RWPE2 (cell line): ENCODE results near the gene FIG4.
A peak's percentile ranks its signal among the peaks of the same experiment; 100 is the strongest.

Experiments
- ATAC-seq: fragments of 200-7000 bp; cut with Tn5 transposase; 3 replicates; pipeline ENCODE4 v1.9.1; 2021; ENCODE audit warnings: low read depth
- DNase-seq: peaks from one replicate; pipeline ENCODE4 v3.0.0-alpha.2; 2020; ENCODE audit warnings: low spot score
- H3K27ac ChIP-seq: fragments of 450-650 bp; 2 replicates; pipeline ENCODE4 v1.5.1; 2017; ENCODE audit warnings: mild to moderate bottlenecking; ENCODE audit not compliant: poor library complexity, severe bottlenecking
- H3K27me3 ChIP-seq: fragments of 250-450 bp; sonication (Bioruptor Pico); 2 replicates; pipeline ENCODE4 v1.5.1; 2021; ENCODE audit warnings: mild to moderate bottlenecking, moderate library complexity; ENCODE audit not compliant: insufficient read depth, poor library complexity, severe bottlenecking
- H3K36me3 ChIP-seq: fragments of 250-450 bp; sonication (Bioruptor Pico); 2 replicates; pipeline ENCODE4 v1.5.1; 2020; ENCODE audit warnings: low read depth, mild to moderate bottlenecking, moderate library complexity
- H3K4me1 ChIP-seq: fragments of 250-450 bp; sonication (Bioruptor Pico); 2 replicates; pipeline ENCODE4 v1.5.1; 2021; ENCODE audit warnings: mild to moderate bottlenecking, moderate library complexity; ENCODE audit not compliant: insufficient read depth, poor library complexity, severe bottlenecking
- H3K4me3 ChIP-seq: fragments of 250-450 bp; sonication (Bioruptor Pico); 2 replicates; pipeline ENCODE4 v1.5.1; 2021; ENCODE audit warnings: mild to moderate bottlenecking, moderate library complexity; ENCODE audit not compliant: severe bottlenecking
- H3K9me3 ChIP-seq: fragments of 250-450 bp; sonication (Bioruptor Pico); 2 replicates; pipeline ENCODE4 v1.5.1; 2021; ENCODE audit warnings: mild to moderate bottlenecking, moderate library complexity; ENCODE audit not compliant: severe bottlenecking
- TF ChIP-seq, protein P1 (sequence below): fragments of 450-650 bp; IDR thresholded peaks from one replicate; pipeline ENCODE4 v1.5.1; 2017; ENCODE audit warnings: mild to moderate bottlenecking, moderate library complexity; ENCODE audit not compliant: poor library complexity, severe bottlenecking

The FIG4 gene

DNA sequence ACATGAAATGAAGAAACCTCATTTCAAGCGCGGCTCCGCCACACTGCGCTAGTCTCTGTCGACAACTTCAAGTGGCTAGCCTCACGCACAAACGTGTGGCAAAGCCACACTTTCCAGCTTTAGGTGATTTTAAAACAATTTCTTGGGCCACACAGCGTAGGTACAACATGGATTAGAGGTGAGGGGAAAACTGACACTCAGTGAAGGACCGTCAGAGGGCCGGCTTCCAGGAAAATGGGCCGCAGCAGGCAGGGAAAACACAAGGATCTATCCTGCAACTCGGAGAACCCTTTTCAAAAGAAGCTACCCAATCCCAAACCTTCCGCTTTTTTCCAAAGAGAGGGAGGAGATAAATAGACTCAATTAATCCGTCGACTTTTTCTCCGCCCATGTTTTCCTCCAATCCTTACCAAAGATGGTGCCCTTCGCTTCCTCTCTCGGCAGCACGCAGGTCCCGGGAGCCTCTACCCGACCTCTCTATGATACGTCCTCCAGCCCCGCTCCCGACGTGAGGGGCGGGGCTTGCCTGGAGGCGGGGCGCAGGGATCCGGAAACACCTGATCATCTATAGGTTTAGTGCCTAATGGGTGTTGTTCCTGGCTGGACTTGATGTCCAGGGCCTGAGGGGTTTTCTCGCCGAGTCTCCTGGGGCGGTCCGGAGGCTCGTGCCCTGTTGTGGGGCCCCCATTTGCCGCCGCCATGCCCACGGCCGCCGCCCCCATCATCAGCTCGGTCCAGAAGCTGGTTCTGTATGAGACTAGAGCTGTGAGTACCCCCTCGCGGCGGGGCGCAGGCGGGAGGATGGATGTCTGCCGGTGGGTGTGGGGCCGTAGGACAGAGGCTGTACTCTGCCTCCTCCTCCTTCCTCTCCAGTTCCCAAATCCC is at the start of gene FIG4, which contains the start of gene AK9:
Gene FIG4 (plus strand): TSS at position 560 of the 885 bp plus-strand sequence. CDS start 140 bp downstream, at position 700.
Gene AK9 (minus strand): TSS at position 466 of the 885 bp plus-strand sequence. CDS start 15,457 bp downstream, outside the sequence.
- H3K9me3 ChIP-seq = no peaks in the 10 kb centered on the region
- peak; percentile 90 for DNase-seq
- peak within 1 kb of the TSS; percentile 48 for H3K4me3 ChIP-seq
- H3K27me3 ChIP-seq = no peaks in the 10 kb centered on the region
- H3K36me3 ChIP-seq = 0 out of 2 replicates have a peak, but pooled peaks cover under 1% of the 10 kb centered on the region
- peak within 1 kb of the TSS; percentile 33 for H3K27ac ChIP-seq
- peak; percentile 97 for ATAC-seq
- TF ChIP-seq, protein P1, sequence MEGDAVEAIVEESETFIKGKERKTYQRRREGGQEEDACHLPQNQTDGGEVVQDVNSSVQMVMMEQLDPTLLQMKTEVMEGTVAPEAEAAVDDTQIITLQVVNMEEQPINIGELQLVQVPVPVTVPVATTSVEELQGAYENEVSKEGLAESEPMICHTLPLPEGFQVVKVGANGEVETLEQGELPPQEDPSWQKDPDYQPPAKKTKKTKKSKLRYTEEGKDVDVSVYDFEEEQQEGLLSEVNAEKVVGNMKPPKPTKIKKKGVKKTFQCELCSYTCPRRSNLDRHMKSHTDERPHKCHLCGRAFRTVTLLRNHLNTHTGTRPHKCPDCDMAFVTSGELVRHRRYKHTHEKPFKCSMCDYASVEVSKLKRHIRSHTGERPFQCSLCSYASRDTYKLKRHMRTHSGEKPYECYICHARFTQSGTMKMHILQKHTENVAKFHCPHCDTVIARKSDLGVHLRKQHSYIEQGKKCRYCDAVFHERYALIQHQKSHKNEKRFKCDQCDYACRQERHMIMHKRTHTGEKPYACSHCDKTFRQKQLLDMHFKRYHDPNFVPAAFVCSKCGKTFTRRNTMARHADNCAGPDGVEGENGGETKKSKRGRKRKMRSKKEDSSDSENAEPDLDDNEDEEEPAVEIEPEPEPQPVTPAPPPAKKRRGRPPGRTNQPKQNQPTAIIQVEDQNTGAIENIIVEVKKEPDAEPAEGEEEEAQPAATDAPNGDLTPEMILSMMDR = peak; percentile 35
- H3K4me1 ChIP-seq = peaks cover 18% of the 10 kb centered on the region

DNA sequence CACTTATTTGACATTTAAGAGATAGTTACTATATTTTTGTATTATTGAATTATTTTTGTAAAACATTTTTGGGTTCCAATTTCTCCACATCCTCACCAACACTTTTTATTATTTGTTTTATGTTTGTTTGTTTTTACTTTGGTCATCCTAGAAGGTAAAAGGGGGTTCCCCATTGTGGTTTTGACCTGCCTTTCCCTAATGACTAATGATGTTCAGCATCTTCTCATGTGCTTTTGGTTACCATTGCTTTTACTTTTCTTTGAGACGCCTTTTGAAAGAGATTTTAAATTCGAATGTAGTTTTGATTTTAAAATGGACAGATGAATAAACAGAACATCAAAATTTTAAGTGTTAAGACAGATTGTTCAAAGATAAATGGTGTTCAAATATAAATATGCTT is 47.0 kb upstream of the FIG4 start:
- no peak overlapping the region for H3K4me3 ChIP-seq
- TF ChIP-seq, protein P1 = no peak
- no peaks in the 10 kb centered on the region for H3K9me3 ChIP-seq
- ATAC-seq (no peak), DNase-seq (no peak)
- H3K4me1 ChIP-seq = no peaks in the 10 kb centered on the region
- no peaks in the 10 kb centered on the region for H3K36me3 ChIP-seq
- H3K27ac ChIP-seq = no peak overlapping the region
- H3K27me3 ChIP-seq = no peaks in the 10 kb centered on the region

GRCh38 chr6:109653264-109653663 is 37.8 kb upstream of the FIG4 start:
- H3K4me3 ChIP-seq = no peak overlapping the region
- H3K4me1 ChIP-seq = no peaks in the 10 kb centered on the region
- DNase-seq (no peak), ATAC-seq (no peak)
- TF ChIP-seq, protein P1 = no peak
- H3K27me3 ChIP-seq = no peaks in the 10 kb centered on the region
- no peaks in the 10 kb centered on the region for H3K36me3 ChIP-seq
- H3K27ac ChIP-seq = no peak overlapping the region
- no peaks in the 10 kb centered on the region for H3K9me3 ChIP-seq

- Histone ChIP-seq H3K36me3 (no peaks in the 10 kb centered on the region), H3K4me3 (no peak overlapping the region), H3K27ac (no peak overlapping the region), H3K27me3 (no peaks in the 10 kb centered on the region), H3K9me3 (no peaks in the 10 kb centered on the region), H3K4me1 (peaks cover 2% of the 10 kb centered on the region)
- ATAC-seq (no peak), DNase-seq (no peak)
- TF ChIP-seq, protein P1 = no peak
Measured at GRCh38 chr6:109655761-109656262, 35.3 kb upstream of the FIG4 start.
